ENCODE results near the gene ITPKC.
A peak's percentile ranks its signal among the peaks of the same experiment; 100 is the strongest.
"Not testable (repeated sequence)": the region's sequence is repeated elsewhere in the genome, so short reads cannot be mapped to it uniquely, and the experiment has no call there.

Gene ITPKC

DNA sequence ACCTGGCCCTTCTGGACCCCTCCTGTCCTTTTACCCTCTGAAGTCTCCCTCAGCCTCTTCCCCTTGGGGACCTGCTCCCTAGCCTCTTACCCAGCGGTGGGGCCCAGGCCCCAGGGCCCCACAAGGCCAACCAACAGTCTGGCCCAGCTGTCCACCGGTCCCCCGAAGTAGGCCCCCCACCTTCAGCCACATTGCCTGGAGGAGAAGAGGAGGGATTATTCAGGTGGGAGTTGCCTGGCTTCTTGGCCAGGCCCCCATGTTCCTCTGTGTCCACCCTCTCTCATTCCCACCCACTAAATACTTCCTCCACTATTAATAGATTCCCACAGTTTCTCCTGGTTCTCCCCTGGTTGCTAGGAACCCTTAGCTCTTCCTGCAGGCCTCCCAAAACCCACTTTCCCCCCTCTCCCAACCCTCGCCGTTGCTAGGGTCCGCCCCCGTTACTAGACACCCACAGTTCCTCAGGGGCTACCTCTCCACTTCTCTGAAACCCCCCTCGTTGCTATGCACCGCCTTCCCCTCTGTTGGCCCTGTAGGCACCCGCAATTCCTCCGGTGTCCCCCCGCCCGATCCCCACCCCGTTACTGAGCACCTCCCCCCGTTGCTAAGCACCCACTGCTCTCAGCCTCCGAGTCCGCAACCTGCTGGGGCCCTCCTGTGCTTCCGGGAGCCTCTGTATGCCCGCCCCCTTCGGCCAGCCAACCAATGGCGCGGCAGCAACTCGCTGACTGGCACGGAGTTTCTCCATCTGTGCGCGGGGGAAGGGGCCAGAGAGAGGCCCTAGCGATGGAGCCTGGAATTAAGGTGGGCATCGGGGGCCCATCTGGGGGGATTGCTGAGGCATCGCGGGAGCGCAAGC is 2.2 kb upstream of the ITPKC start:
- peak; percentile 76 to 87 for DNase-seq (ENCODE audit: low read depth in 1 of 2, low spot score in 1 of 2)

DNA sequence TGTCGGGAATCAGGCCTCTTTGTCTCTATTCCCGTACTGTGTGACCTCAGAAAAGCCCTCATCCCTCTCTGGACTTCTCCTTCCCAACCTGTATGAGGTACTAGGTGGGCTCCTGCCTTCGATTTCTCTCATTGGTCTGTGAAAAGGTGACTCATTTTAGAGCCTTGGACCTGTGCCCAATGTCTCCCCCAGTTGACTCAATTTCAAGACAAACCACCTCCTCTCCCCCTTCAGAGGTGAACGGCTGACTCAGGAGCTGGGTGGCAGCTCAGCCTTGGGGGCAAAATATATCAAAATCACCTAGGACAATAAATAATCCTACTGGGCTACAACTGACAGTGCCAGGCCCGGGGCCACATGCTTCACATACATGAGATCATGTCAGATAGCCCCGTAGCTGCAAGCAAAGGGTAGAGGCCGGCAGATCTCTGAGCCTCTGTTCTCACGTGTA is 856 bp upstream of the ITPKC start:
- peak; percentile 41 to 75 for DNase-seq (ENCODE audit: low read depth in 1 of 2, low spot score in 1 of 2)

DNA sequence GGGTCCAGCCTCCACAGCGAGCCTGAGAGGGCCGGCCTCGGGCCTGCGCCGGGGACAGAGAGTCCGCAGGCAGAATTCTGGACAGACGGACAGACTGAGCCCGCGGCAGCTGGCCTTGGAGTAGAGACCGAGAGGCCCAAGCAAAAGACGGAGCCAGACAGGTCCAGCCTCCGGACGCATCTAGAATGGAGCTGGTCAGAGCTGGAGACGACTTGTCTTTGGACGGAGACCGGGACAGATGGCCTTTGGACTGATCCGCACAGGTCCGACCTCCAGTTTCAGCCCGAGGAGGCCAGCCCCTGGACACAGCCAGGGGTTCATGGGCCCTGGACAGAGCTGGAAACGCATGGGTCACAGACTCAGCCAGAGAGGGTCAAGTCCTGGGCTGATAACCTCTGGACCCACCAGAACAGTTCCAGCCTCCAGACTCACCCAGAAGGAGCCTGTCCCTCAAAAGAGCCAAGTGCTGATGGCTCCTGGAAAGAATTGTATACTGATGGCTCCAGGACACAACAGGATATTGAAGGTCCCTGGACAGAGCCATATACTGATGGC is 490 bp downstream of the ITPKC start:
- no peak for DNase-seq (ENCODE audit: low read depth in 1 of 2, low spot score in 1 of 2)

DNA sequence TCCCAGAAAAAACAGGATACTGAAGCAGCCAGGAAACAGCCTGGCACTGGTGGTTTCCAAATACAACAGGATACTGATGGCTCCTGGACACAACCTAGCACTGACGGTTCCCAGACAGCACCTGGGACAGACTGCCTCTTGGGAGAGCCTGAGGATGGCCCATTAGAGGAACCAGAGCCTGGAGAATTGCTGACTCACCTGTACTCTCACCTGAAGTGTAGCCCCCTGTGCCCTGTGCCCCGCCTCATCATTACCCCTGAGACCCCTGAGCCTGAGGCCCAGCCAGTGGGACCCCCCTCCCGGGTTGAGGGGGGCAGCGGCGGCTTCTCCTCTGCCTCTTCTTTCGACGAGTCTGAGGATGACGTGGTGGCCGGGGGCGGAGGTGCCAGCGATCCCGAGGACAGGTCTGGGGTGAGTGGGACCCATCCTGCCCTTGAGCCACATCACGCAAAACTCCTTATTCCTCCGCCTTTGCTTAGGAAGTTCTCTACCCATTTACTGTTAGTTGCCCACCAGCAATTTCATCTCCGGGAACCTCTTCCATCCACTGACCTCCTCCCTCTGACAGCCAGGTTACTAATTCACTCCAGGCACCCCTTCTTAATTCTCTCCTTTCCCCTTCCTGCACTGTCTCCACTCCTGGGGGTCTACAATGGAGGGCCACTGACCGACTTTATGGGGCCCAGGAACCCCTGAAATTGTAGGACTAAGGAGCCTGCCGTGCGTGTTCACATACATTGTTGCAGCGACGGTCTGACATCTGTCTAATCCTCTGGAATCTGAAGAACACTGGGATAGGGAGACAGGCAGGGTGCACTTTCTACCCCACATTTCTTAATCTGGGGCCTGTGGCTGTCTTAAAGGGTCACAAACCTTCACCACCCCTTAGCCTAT is 1.2 kb downstream of the ITPKC start:
- DNase-seq (ENCODE audit: low read depth in 1 of 2, low spot score in 1 of 2) = no peak

DNA sequence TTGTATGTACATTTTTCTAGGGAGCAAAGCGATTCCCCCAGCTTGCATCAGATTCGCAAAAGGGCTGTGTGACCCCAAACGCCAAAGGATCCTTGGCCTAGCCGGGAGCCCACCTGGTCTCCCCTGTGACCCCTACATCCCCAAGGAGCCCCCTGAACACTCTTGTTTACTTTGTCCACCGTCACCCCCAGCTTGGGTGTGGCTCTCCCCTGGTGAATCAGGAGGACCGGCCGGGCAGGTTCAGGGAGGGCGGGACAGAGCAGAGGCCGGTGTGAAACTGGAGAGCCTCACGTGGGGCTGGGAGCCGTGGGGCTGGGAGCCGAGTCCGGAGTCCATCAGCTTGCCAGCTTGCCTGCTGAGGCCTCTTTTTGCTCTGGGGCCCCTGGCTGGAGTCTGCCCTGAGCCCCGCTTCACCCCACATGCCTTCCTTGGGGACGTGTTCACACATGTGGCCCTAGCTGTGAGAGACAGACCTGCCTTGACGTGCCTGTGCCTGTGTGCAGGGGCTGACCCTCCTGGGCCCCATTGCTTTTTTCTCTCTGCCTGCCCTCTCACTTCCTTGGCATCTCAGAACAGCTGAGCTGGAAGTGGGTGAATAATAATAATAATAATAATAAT is 2.0 kb downstream of the ITPKC start:
- no peak for DNase-seq (ENCODE audit: low read depth in 1 of 2, low spot score in 1 of 2)

DNA sequence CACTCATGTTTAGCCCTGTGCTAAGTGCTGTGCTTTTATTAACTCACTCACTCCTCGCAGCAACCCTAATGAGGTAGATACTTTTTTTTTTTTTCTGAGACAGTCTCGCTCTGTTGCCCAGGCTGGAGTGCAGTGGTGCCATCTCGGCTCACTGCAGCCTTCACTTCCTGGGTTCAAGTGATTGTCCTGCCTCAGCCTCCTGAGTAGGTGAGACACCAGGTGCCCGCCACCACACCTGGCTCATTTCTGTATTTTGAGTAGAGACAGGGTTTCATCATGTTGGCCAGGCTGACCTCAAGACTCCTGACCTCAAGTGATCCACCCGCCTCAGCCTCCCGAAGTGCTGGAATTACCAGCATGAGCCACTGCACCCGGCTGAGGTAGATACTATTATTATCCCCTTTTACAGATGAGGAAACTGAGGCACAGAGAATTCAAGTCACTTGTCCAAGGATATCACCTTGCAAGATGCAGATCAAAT is 2.5 kb downstream of the ITPKC start:
- DNase-seq (ENCODE audit: low read depth in 1 of 2, low spot score in 1 of 2) = no peak

DNA sequence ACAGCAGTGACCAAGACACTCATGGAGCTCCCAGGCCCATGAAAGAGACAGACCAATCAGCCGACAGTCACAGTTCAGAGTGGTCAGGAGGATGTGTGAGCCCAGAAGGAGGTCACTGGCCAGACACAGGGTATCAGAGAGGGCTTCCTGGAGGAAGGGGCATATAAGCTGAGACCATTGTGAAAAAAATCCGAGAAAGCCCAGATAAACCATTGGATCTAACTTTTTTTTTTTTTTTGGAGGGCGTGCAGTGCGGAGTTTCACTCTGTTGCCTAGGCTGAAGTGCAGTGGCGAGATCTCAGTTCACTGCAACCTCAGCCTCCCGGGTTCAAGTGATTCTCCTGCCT is 4.2 kb downstream of the ITPKC start:
- no peak for DNase-seq (ENCODE audit: low read depth in 1 of 2, low spot score in 1 of 2)

DNA sequence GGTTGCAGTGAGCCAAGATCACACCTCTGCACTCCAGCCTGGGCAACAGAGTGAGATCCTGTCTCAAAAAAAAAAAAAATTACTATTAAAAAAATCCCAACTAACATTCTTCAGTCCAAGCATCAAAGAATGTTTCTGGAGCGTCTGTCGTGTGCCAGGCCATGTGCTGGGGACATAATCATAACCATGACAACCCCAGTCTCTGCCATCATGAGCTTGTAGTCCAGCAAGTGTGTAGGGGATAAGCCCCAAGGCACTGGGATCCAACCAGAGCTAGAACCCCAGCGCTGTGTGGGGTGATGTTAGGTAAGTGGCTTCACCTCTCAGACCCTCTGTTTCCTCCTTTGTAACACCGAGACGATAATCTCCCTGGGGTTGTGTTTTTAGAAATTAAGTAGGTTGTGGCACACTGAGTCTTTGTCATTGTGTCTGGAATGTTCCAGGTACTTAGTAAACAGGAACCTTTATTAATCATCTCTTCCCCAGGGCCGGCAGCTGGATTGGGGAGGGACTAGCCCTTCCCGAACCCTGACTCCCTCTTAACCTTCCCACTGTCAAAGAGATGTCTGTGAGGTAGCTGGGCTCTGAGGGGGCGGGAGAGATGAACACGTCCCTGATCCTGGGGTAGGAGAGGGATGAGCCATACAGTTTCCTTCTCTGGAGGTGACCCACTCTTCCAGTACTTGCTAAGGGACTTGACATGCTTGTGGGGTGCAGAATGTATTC is 5.2 kb downstream of the ITPKC start:
- no peak for DNase-seq (ENCODE audit: low read depth in 1 of 2, low spot score in 1 of 2)

DNA sequence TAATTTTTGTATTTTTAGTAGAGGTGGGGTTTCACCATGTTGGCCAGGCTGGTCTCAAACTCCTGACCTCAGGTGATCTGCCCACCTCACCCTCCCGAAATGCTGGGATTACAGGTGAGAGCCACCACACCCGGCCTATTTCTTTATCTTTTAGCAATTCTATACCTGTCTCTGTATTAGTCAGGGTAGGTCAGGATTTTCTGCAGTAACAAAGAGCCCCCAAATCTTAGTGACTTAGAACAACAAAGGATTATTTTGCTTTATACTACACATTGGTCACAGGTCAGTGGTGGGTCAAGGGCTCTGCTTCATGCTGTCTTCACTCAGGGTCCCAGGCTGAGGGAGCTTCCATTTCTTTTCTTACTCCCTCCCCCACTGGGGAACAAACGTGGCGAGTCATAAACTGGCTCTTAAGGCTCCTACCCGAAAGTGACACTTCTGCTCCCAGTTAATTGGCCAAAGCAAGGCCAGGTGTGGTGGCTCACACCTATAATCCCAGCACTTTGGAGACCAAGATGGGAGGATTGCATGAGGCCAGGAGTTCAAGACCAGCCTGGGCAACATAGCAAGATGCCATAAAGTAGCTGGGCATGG is 6.8 kb downstream of the ITPKC start:
- DNase-seq (ENCODE audit: low read depth in 1 of 2, low spot score in 1 of 2) = no peak

DNA sequence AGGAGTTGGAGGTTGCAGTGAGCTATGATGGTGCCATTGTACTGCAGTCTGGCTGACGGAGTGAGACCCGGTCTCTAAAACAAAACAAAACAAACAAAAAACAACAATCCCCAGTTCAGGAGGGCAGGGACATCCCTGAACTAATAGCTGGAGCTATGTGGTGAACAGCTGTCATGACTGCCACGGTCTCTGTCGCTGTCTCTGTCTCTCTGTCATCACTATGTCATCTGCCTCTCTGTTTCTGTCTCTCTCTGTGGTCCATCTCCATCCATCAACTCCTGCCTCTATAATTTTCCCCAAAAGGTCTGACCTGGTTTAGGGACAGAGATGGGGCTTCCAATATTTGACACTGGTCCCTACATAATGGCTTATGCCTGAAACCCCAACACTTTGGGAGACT is 7.4 kb downstream of the ITPKC start:
- no peak for DNase-seq (ENCODE audit: low read depth in 1 of 2, low spot score in 1 of 2)

DNA sequence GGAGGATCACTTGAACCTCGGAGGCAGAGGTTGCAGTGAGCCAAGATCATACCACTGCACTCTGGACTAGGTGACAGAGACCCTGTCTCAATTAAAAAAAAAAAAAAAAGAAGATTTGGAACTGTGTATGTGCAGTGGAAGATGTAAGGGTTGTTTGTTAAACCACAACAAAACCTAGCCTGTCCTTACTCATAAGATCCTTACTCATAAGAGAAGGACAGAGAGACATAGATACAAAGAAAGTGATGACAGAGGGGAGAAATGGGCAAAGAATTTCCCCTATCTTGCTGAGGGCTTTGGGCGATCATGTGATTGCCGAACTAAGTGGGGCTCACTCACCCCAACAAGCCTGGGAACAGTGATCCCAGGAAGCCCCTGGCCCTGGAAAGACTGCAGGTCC is 7.9 kb downstream of the ITPKC start:
- no peak for DNase-seq (ENCODE audit: low read depth in 1 of 2, low spot score in 1 of 2)

DNA sequence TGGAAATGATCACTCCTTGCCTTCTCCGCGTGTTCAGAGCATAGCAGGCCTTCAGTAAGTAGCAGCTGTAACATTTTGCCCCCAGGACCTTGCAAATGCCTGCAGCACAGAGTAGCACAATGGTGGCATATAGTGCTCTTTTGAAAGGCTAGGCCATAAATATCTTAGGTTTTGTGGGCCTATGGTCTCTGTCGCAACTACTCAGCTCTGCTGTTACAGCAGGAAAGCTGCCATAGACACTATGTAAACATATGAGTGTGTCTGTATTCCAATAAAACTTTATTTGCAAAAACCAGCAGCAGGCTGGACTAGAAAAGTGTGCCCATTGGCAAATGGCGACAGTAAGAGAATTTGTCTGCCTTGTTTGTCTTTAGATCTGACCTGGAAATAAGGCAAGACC is 9.4 kb downstream of the ITPKC start:
- no peak for DNase-seq (ENCODE audit: low read depth in 1 of 2, low spot score in 1 of 2)

DNA sequence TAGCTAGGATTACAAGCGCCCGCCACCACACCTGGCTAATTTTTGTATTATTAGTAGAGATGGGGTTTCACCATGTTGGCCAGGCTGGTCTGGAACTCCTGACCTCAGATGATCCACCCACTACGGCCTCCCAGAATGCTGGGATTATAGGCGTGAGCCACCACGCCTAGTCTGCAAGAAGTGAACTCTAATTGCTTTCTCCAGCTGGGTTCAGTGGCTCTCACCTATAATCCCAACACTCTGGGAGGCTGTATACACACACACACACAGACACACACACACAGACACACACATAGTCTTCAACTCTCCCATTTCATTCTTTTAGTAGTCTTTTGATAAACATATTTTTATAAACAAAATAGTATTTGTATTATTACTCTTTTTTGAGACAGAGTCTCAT is 13.2 kb downstream of the ITPKC start:
- not testable (repeated sequence) for DNase-seq (ENCODE audit: low read depth in 1 of 2, low spot score in 1 of 2)

DNA sequence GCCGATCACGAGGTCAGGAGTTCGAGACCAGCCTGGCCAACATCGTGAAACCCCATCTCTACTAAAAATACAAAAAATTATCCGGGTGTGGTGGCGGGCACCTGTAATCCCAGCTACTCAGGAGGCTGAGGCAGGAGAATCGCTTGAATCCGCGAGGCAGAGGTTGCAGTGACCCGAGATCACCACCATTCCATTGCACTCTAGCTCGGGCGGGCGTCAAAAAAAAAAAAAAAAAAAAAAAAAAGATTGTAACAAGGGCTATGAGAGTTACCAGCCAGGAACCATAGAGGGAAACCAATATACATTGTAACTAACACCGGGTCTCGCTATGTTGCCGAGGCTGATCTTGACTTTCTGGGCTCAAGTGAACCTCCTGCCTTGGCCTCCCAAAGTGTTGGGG is 15.4 kb downstream of the ITPKC start:
- not testable (repeated sequence) for DNase-seq (ENCODE audit: low read depth in 1 of 2, low spot score in 1 of 2)

DNA sequence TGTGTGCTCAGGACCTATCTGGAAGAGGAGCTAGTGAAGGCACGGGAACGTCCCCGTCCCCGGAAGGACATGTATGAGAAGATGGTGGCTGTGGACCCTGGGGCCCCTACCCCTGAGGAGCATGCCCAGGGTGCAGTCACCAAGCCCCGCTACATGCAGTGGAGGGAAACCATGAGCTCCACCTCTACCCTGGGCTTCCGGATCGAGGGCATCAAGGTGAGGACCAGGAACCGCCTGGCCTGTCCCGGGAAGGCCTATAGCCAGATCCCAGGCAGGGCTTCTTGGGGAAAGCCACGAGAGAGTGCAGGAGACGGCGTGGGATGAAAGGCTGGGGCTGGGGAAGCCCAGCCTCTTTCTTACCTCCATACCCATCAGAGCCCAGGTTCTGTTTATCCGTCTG is 16.2 kb downstream of the ITPKC start:
- no peak for DNase-seq (ENCODE audit: low read depth in 1 of 2, low spot score in 1 of 2)

DNA sequence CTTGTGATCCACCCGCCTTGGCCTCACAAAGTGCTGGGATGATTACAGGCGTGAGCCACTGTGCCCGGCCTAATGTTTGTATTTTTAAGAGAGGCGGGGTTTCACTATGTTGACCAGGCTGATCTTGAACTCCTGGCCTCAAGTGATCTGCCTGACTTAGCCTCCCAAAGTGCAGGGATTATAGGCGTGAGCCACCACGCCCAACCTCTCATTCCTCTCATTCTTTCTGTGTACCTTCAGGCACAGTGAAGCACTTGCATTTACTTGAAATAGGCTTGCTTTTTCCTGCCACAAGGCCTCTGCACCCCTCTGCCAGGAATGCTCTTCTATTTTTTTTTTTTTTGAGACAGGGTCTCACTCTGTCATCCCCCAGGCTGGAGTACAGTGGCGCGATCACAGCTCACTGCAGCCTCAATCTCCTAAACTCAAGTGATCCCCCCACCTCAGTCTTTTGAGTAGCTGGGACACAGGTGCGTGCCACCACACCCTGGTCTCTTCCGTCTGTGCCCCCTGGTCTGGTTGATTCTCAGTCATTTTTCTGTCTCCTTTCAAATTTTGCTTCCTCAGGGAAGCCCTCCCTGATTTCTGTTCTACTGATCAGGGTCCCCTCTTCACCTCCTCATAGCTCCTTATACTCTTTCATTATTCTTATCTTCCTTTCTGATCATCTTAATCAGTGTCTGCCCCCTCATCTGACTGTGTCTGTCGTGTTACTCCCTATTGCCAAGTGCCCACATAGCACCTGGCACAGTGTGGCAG is 18.3 kb downstream of the ITPKC start:
- no peak for DNase-seq (ENCODE audit: low read depth in 1 of 2, low spot score in 1 of 2)

DNA sequence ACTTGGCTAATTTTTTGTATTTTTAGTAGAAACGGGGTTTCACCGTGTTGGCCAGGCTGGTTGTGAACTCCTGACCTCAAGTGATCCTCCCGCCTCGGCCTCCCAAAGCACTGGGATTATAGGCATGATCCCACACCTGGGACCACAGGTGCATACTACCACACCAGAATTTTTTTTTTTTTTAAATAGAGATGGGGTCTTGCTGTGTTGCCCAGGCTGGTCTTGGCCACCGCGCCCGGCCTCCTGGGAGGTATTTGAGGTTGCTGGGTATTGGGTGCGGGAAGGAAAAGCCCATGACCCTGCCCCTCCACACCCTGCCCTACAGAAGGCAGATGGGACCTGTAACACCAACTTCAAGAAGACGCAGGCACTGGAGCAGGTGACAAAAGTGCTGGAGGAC is 19.7 kb downstream of the ITPKC start:
- DNase-seq (ENCODE audit: low read depth in 1 of 2, low spot score in 1 of 2) = no peak

DNA sequence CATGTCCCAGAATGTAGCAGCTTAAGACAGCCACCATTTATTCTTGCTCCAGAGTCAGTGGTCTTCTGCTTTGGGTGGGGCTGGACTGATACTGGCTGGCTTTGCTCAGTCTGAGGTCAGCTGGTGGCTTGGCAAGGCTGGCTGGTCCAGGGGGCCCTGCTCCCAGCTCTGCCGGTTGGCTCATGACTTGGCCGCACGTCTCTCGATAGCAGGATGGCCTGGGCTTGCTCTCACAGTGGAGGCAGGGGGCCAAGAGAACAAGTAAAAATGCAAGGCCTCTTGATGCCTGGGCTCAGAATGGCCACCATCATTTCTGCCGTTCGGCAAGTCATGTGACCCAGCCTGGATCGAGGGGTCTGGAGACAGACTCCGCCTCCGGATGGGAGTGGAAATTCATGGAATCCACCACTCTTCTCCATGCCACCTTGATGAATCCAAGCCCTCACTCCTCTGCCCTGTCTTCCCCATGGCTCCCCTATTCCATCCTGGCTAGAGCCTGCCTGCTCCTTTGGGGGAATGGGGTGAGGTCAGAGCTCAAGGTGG is 20.3 kb downstream of the ITPKC start:
- no peak for DNase-seq (ENCODE audit: low read depth in 1 of 2, low spot score in 1 of 2)
